ENCODE data around the gene SNX32.

Gene SNX32

GRCh38 chr11:65857853-65858680 is 24.3 kb downstream of the SNX32 start, which contains the start of gene CFL1:
Gene CFL1, minus strand, starts transcription at chr11:65858180. Its CDS starts 81 bp downstream, at chr11:65858099.
- DNase-seq = peak; percentile 98

GRCh38 chr11:65858681-65859087 is 24.9 kb downstream of the SNX32 start:
- DNase-seq = no peak

- peak; percentile 98 for DNase-seq
Measured at GRCh38 chr11:65859095-65859811, 25.5 kb downstream of the SNX32 start.

- no peak for DNase-seq
Measured at GRCh38 chr11:65859812-65860277, 26.1 kb downstream of the SNX32 start.

- DNase-seq = peak; percentile 97
Measured at GRCh38 chr11:65860278-65861164, 26.8 kb downstream of the SNX32 start, which contains the start of gene MUS81. Gene MUS81, plus strand, starts transcription at chr11:65860433. Its CDS starts 321 bp downstream, at chr11:65860754.

- DNase-seq = no peak
Measured at GRCh38 chr11:65861165-65861505, 27.4 kb downstream of the SNX32 start.

GRCh38 chr11:65861533-65862183 is 27.9 kb downstream of the SNX32 start:
- DNase-seq = no peak

GRCh38 chr11:65862191-65862735 is 28.5 kb downstream of the SNX32 start:
- DNase-seq = no peak

GRCh38 chr11:65862941-65863888 is 29.5 kb downstream of the SNX32 start:
- no peak for DNase-seq

- no peak for DNase-seq
Measured at GRCh38 chr11:65863889-65864705, 30.3 kb downstream of the SNX32 start.

GRCh38 chr11:65864706-65865471 is 31.1 kb downstream of the SNX32 start:
- DNase-seq = no peak

GRCh38 chr11:65865550-65866172 is 31.9 kb downstream of the SNX32 start:
- DNase-seq = no peak

GRCh38 chr11:65866509-65867283 is 32.9 kb downstream of the SNX32 start:
- no peak for DNase-seq

- peak; percentile 46 for DNase-seq
Measured at GRCh38 chr11:65867284-65868071, 33.7 kb downstream of the SNX32 start.

- DNase-seq = peak; percentile 76
Measured at GRCh38 chr11:65868076-65868667, 34.4 kb downstream of the SNX32 start.

- DNase-seq = no peak
Measured at GRCh38 chr11:65868907-65869306, 35.1 kb downstream of the SNX32 start.
